Dermis microvascular lymphatic vessel endothelial cell (primary cell): ENCODE data around the gene ELL2. TPM values are rescaled to one million over a fixed set of nuclear protein-coding genes. Genes with fewer than 3 reads are reported as not detected.
"Not testable (repeated sequence)": the region's sequence is repeated elsewhere in the genome, so short reads cannot be mapped to it uniquely, and the experiment has no call there.

Experiments
- DNase-seq, 2 donors: peaks; one replicate each; pipeline versions ENCODE4 v3.0.0 to v3.0.0-alpha.2; 2010; ENCODE audit warnings: low read depth in 2 of 2
- total RNA-seq: library from RNA; depleted of rRNA; stranded (reverse); fragments of >200 nt; gene quantifications from 2 replicates; pipeline ENCODE4 v1.2.1, GENCODE V29; 2014

ELL2 gene
- total RNA-seq, 1 donor from 2014 or later: 8.0 TPM

GRCh38 chr5:95840956-95841705 is 120.5 kb downstream of the ELL2 start:
- DNase-seq: no peak

GRCh38 chr5:95839658-95840057 is 122.0 kb downstream of the ELL2 start:
- DNase-seq: no peak

GRCh38 chr5:95838556-95838955 is 123.1 kb downstream of the ELL2 start:
- DNase-seq: no peak

GRCh38 chr5:95838001-95838520 is 123.6 kb downstream of the ELL2 start:
- no peak for DNase-seq

- no peak for DNase-seq
These were observed 124.2 kb downstream of the ELL2 start for GRCh38 chr5:95837492-95837891.

- not testable (repeated sequence) for DNase-seq
These were observed 124.7 kb downstream of the ELL2 start for GRCh38 chr5:95836971-95837370.

- peak in 1 of 2 donors; percentile 32 for DNase-seq
These were observed 125.1 kb downstream of the ELL2 start for GRCh38 chr5:95836544-95836943.

- peak in 1 of 2 donors; percentile 46 for DNase-seq
These were observed 125.8 kb downstream of the ELL2 start for GRCh38 chr5:95835682-95836385.

Other genes starting within 250 kb of the ELL2 start
- gene RHOBTB3, start 230.5 kb downstream of the ELL2 start, total RNA-seq: 26.0 and 35.0 TPM in 2 replicates
- gene GLRX, start 139.1 kb downstream of the ELL2 start, total RNA-seq: 28.8 and 34.5 TPM in 2 replicates